Neutrophil (primary cell): Measurements from ENCODE around the gene METRN.

Experiments used
- H3K27ac ChIP-seq: fragments of 200-600 bp; sonication (generic); 2 replicates; pipeline ENCODE4 v1.5.1; 2016; ENCODE audit warnings: mild to moderate bottlenecking, moderate library complexity
- H3K27me3 ChIP-seq: fragments of 200-600 bp; sonication (generic); 2 replicates; pipeline ENCODE4 v1.6.0; 2016; ENCODE audit warnings: mild to moderate bottlenecking
- H3K36me3 ChIP-seq: fragments of 200-600 bp; sonication (generic); 2 replicates; pipeline ENCODE4 v1.5.1; 2017
- H3K4me1 ChIP-seq, 2 experiments: fragments of 200-600 bp in 1 of 2; sonication (generic) in 1 of 2; 1 replicate in 1 of 2; 2 replicates in 1 of 2; pipeline versions ENCODE4 v1.5.1 to v1.6.1; 2013 to 2016; ENCODE audit warnings: low read depth in 1 of 2, low read length in 1 of 2, mild to moderate bottlenecking in 1 of 2, moderate library complexity in 1 of 2; ENCODE audit not compliant: control insufficient read depth in 1 of 2, insufficient read depth in 1 of 2
- H3K4me3 ChIP-seq, 2 experiments: fragments of 200-600 bp in 1 of 2; sonication (generic) in 1 of 2; 1 replicate in 1 of 2; 2 replicates in 1 of 2; pipeline ENCODE4 v1.5.1; 2013 to 2016; ENCODE audit warnings: low read depth in 1 of 2, low read length in 1 of 2, mild to moderate bottlenecking in 1 of 2, moderate library complexity in 1 of 2
- H3K9me3 ChIP-seq: fragments of 200-600 bp; sonication (generic); 2 replicates; pipeline ENCODE4 v1.5.1; 2016
- TF ChIP-seq, protein P1 (sequence below): fragments of 200-600 bp; sonication (generic); IDR thresholded peaks from 2 replicates; pipeline ENCODE4 v1.5.1; 2016; ENCODE audit warnings: antibody characterized with exemption

Gene METRN

DNA sequence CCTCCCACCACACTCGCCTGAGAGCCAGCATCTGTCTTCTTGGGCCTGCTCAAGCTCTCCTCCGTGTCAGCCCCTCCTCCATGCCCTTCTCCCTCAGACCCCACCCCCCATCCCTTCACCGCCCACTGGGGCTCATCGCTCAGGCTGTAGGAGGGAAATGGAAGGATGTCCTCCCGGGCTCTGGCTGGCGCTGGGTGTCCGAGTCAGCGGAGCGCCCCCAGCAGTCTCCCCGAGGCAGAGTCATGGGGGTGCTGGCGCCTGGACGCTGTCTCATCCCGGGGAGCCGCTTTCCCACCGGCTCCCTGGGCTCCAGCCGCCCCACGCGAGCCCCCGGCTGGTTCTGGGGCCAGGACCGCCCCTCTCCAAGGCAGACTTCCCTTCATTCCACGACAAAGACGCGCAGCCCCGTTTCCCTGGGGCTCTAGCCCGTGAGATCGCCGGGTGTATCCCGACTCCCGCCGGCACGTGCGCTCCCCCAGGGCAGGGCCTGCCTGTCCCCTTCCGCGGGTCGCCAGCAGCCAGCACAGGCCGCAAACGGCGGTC, 5.6 kb downstream of the METRN start:
- peak overlapping the region; percentile 69 for H3K27ac ChIP-seq
- H3K4me3 ChIP-seq, result peak overlapping the region; percentile 76 to 78
- TF ChIP-seq, protein P1, sequence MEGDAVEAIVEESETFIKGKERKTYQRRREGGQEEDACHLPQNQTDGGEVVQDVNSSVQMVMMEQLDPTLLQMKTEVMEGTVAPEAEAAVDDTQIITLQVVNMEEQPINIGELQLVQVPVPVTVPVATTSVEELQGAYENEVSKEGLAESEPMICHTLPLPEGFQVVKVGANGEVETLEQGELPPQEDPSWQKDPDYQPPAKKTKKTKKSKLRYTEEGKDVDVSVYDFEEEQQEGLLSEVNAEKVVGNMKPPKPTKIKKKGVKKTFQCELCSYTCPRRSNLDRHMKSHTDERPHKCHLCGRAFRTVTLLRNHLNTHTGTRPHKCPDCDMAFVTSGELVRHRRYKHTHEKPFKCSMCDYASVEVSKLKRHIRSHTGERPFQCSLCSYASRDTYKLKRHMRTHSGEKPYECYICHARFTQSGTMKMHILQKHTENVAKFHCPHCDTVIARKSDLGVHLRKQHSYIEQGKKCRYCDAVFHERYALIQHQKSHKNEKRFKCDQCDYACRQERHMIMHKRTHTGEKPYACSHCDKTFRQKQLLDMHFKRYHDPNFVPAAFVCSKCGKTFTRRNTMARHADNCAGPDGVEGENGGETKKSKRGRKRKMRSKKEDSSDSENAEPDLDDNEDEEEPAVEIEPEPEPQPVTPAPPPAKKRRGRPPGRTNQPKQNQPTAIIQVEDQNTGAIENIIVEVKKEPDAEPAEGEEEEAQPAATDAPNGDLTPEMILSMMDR, result no peak
- peaks cover 68% of the 10 kb centered on the region for H3K27me3 ChIP-seq
- H3K36me3 ChIP-seq, result no peaks in the 10 kb centered on the region
- H3K9me3 ChIP-seq, result no peaks in the 10 kb centered on the region
- peaks cover 25 to 29% of the 10 kb centered on the region in 2 experiments for H3K4me1 ChIP-seq

DNA sequence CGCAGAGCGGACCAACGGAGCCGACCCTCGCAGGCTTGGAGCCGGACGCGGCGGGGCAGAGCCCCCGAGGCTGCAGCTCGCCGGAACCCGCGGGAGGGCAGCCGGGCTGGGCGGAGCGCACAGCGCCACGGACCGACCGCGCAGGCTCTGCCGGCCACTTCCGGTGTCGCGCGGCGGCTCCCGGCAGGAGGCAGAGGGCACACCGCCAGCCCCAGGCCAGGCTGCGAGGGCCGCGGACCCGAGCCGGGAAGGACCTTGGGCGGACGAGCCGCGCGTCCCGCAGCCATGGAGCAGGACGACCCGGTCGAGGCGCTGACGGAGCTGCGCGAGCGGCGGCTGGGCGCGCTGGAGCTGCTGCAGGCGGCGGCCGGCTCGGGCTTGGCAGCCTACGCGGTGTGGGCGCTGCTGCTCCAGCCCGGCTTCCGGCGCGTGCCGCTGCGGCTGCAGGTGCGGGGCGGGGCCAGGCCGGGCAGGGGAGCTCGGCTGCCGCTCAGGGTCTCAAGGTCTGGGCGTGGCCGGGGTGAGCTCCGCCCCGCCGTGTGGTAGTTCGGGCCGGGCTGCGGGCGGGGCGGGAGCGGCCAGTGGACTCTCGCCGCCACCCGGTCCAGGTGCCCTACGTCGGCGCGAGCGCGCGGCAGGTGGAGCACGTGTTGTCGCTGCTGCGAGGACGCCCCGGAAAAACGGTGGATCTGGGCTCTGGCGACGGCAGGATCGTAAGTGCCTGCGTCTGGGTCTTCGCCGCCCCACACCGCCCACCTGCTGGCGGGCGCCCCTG, 6.3 kb downstream of the METRN start, which contains the start of gene ANTKMT:
ANTKMT (plus strand) TSS at position 157 of the 775 bp plus-strand sequence; CDS start at position 286, 129 bp downstream.
- H3K4me3 ChIP-seq, result peak within 1 kb of the TSS; percentile 76 to 78
- H3K9me3 ChIP-seq, result no peaks in the 10 kb centered on the region
- H3K27ac ChIP-seq, result peak within 1 kb of the TSS; percentile 69
- peaks cover 68% of the 10 kb centered on the region for H3K27me3 ChIP-seq
- H3K4me1 ChIP-seq, result peaks cover 19 to 23% of the 10 kb centered on the region in 2 experiments
- TF ChIP-seq, protein P1, result peak; percentile 27
- no peaks in the 10 kb centered on the region for H3K36me3 ChIP-seq

DNA sequence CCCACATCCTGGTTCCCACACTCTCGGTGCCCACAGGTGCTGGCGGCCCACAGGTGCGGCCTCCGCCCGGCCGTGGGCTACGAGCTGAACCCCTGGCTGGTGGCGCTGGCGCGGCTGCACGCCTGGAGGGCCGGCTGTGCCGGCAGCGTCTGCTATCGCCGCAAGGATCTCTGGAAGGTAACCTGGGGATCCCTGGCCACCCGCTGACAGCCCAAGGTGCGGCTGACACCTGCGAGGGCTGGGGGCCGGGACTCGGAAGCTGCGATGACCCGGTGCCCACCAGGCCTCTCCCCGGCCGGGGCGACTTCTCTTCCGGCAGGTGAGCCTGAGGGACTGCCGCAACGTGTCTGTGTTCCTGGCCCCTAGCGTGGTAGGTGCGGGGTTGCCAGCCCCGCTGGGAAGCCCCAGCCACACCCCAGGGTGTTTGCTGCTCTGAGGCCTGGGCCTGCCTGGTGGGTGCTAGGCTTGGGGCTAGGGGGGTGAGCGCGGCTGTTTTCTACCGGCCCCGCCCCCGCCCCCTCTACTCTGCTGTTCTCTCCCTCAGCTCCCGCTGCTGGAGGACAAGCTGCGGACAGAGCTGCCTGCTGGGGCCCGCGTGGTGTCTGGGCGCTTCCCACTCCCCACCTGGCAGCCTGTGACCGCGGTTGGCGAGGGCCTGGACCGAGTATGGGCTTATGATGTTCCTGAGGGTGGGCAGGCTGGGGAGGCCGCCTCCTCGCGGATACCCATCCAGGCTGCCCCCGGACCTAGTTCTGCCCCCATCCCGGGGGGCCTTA, 7.0 kb downstream of the METRN start:
- Histone ChIP-seq H3K36me3 (no peaks in the 10 kb centered on the region), H3K4me3 (peak overlapping the region; percentile 76 to 78), H3K4me1 (peaks cover 19 to 29% of the 10 kb centered on the region in 2 experiments), H3K27ac (peak overlapping the region; percentile 69), H3K27me3 (peaks cover 68% of the 10 kb centered on the region), H3K9me3 (no peaks in the 10 kb centered on the region)
- TF ChIP-seq, protein P1, result no peak

DNA sequence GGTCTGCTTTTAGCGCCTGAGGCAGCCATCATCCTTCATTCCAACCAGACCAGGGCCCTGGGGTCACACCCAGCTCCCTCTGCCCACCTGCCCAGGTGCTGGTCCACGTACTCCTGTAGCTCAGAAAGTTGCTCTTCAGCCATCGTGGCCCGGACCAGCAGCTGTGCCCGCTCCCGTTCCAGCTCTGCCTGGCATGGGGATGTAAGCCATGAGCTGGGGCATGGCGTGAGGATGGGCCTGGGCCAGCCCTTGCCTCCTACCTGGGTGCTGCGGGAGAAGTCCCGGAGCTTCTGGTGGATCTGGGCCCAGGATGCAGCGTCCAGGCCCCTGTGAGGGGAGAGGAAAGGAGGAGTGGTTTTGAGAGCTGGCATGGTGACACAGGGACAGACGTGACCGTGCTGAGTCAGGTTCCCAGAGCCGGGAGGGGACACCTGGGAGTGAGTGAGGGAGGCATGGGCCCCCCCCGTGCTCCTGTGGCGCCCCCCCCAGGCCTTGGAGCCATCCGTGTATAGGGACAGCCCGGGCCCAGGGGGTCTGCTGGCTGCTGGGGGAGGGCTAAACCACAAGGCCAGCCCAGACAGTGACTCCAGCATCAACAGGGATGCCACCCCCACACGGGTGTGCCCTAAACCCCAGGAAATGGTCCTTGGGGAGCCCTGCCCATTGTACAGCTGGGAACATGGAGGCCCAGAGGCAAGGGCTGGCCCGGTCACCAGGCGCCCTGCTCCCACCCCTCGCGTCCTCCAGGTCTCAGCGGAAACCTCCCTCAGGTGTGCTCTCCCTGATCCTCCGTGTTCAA, 8.1 kb downstream of the METRN start:
- TF ChIP-seq, protein P1, result no peak
- no peaks in the 10 kb centered on the region for H3K36me3 ChIP-seq
- no peaks in the 10 kb centered on the region for H3K9me3 ChIP-seq
- H3K4me1 ChIP-seq, result peaks cover 27 to 40% of the 10 kb centered on the region in 2 experiments
- H3K4me3 ChIP-seq, result no peak overlapping the region
- H3K27ac ChIP-seq, result no peak overlapping the region
- peaks cover 68% of the 10 kb centered on the region for H3K27me3 ChIP-seq

DNA sequence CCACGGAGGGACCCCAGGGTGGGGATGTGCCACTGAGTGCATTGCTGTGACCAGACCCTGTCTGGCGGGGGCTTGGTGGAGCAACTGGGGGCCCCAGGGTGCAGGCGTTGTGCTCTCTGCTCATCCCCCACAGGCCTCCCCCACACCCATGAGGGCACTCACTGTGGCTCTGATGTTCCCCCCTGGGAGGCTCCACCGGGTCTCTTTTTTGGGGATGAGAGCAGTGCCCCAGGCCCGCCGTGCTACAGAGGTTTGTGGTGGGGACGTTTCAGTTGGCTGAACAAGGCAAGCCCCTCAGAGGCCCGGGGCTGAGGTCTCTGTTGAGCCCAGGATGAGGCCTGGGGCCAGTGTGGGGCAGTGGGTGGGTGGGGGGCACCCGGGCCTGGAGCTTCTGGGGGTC, 8.8 kb downstream of the METRN start:
- H3K4me1 ChIP-seq, result peaks cover 27 to 46% of the 10 kb centered on the region in 2 experiments
- no peaks in the 10 kb centered on the region for H3K36me3 ChIP-seq
- peaks cover 68% of the 10 kb centered on the region for H3K27me3 ChIP-seq
- no peak overlapping the region for H3K4me3 ChIP-seq
- no peak overlapping the region for H3K27ac ChIP-seq
- TF ChIP-seq, protein P1, result no peak
- H3K9me3 ChIP-seq, result no peaks in the 10 kb centered on the region
